Breast epithelium (tissue), 4 donors: ENCODE results near the gene INVS. TPM values are rescaled to one million over a fixed set of nuclear protein-coding genes. Genes with fewer than 3 reads are reported as not detected.

Experiments used
- DNase-seq, 2 donors: peaks; one replicate each; pipeline ENCODE4 v3.0.0-alpha.2; 2019; ENCODE audit warnings: low spot score in 2 of 2
- H3K27ac ChIP-seq, 2 donors: fragments of 200-600 bp; sonication (generic) in 1 of 2; one replicate each; pipeline ENCODE4 v1.5.1; 2016 to 2019; ENCODE audit warnings: mild to moderate bottlenecking in 1 of 2
- H3K27me3 ChIP-seq, 2 donors: fragments of 200-600 bp; sonication (generic) in 1 of 2; one replicate each; pipeline versions ENCODE4 v1.5.1 to v1.6.0; 2017 to 2019; ENCODE audit warnings: control low read depth in 1 of 2, mild to moderate bottlenecking in 1 of 2
- H3K36me3 ChIP-seq: fragments of 200-600 bp; one replicate; pipeline ENCODE4 v1.5.1; 2019
- H3K4me1 ChIP-seq, 2 donors: fragments of 200-600 bp; sonication (generic); one replicate each; pipeline ENCODE4 v1.5.1; 2016 to 2019; ENCODE audit warnings: control low read depth in 1 of 2
- H3K4me3 ChIP-seq, 3 donors: fragments of 200-600 bp; sonication (generic); 1 replicate in 2 of 3; 2 replicates in 1 of 3; pipeline ENCODE4 v1.5.1; 2016 to 2019; ENCODE audit warnings: mild to moderate bottlenecking in 3 of 3, moderate library complexity in 2 of 3
- H3K9me3 ChIP-seq, 2 donors: fragments of 200-600 bp; sonication (generic) in 1 of 2; one replicate each; pipeline ENCODE4 v1.5.1; 2016 to 2019; ENCODE audit warnings: control low read depth in 1 of 2
- CTCF ChIP-seq, 3 donors: fragments of 450-650 bp; IDR thresholded peaks; one replicate each; pipeline ENCODE4 v1.5.1; 2016 to 2017; ENCODE audit warnings: antibody characterized with exemption in 3 of 3, mild to moderate bottlenecking in 3 of 3, moderate library complexity in 3 of 3
- POLR2A ChIP-seq: fragments of 450-650 bp; IDR thresholded peaks from one replicate; pipeline ENCODE4 v1.6.1; 2016; ENCODE audit warnings: antibody characterized with exemption, mild to moderate bottlenecking, moderate library complexity
- POLR2AphosphoS5 ChIP-seq, 3 donors: sonication (generic); formaldehyde crosslinking; IDR thresholded peaks; one replicate each; pipeline ENCODE4 v1.6.1; 2017; ENCODE audit warnings: antibody characterized with exemption in 3 of 3
- intact Hi-C: fragments of 100-400 bp; cut with DNase I; formaldehyde crosslinking; loops from one replicate; pipeline ENCODE4 v1.15.1; 2023; ENCODE audit warnings: low total_unique reads
- total RNA-seq, 3 donors: library from RNA; depleted of rRNA; stranded (reverse); fragments of >200 nt; gene quantifications; one replicate each; pipeline ENCODE4 v1.1.0, GENCODE V29; 2016

INVS gene
- total RNA-seq, 3 donors from 2014 or later, result 30.7 to 36.0 (median 34.7) TPM

- intact Hi-C loops, result no loop called here
- no peak for TF ChIP-seq CTCF (IDR thresholded peaks at IDR 0.05)
- TF ChIP-seq POLR2A, result no peak
- no peak for TF ChIP-seq POLR2AphosphoS5 (IDR thresholded peaks at IDR 0.05)
- H3K27ac ChIP-seq, result no peak overlapping the region
Measured at GRCh38 chr9:100217536-100217935, 118.5 kb downstream of the INVS start.

GRCh38 chr9:100219347-100219746 lies 120.3 kb downstream of the INVS start:
- no peaks in the 10 kb centered on the region for H3K36me3 ChIP-seq
- no peaks in the 10 kb centered on the region for H3K27me3 ChIP-seq
- H3K4me1 ChIP-seq, result no peaks in the 10 kb centered on the region
- no peak overlapping the region for H3K4me3 ChIP-seq
- H3K27ac ChIP-seq, result no peak overlapping the region
- intact Hi-C loops, result no loop called here
- TF ChIP-seq POLR2A (no peak), POLR2AphosphoS5 (IDR thresholded peaks at IDR 0.05) (no peak), CTCF (IDR thresholded peaks at IDR 0.05) (no peak)
- no peak for DNase-seq
- no peaks in the 10 kb centered on the region for H3K9me3 ChIP-seq

More at GRCh38 chr9:100217536-100217935, 118.5 kb downstream of the INVS start:
- Histone ChIP-seq H3K27me3 (no peaks in the 10 kb centered on the region), H3K4me3 (no peak overlapping the region), H3K36me3 (no peaks in the 10 kb centered on the region), H3K4me1 (no peaks in the 10 kb centered on the region), H3K9me3 (no peaks in the 10 kb centered on the region)
- DNase-seq, result no peak

GRCh38 chr9:100220936-100221335 lies 121.9 kb downstream of the INVS start:
- no peak for TF ChIP-seq POLR2AphosphoS5 (IDR thresholded peaks at IDR 0.05)
- no peak for TF ChIP-seq CTCF (IDR thresholded peaks at IDR 0.05)
- no peak for TF ChIP-seq POLR2A
- intact Hi-C loops, result no loop called here
- Histone ChIP-seq H3K27ac (no peak overlapping the region), H3K4me1 (no peaks in the 10 kb centered on the region), H3K9me3 (no peaks in the 10 kb centered on the region), H3K27me3 (no peaks in the 10 kb centered on the region), H3K4me3 (no peak overlapping the region), H3K36me3 (no peaks in the 10 kb centered on the region)
- no peak for DNase-seq

- H3K27me3 ChIP-seq, result no peaks in the 10 kb centered on the region
- H3K27ac ChIP-seq, result no peak overlapping the region
- no peak overlapping the region for H3K4me3 ChIP-seq
- TF ChIP-seq CTCF (IDR thresholded peaks at IDR 0.05), result no peak
- no peak for TF ChIP-seq POLR2AphosphoS5 (IDR thresholded peaks at IDR 0.05)
- H3K9me3 ChIP-seq, result no peaks in the 10 kb centered on the region
- no peaks in the 10 kb centered on the region for H3K4me1 ChIP-seq
- intact Hi-C loops, result no loop called here
- DNase-seq, result no peak
- no peaks in the 10 kb centered on the region for H3K36me3 ChIP-seq
Measured at GRCh38 chr9:100221538-100221937, 122.5 kb downstream of the INVS start.

GRCh38 chr9:100222674-100223073 lies 123.6 kb downstream of the INVS start:
- intact Hi-C loops, result no loop called here
- no peak for DNase-seq
- H3K36me3 ChIP-seq, result no peaks in the 10 kb centered on the region
- H3K27ac ChIP-seq, result no peak overlapping the region
- no peaks in the 10 kb centered on the region for H3K4me1 ChIP-seq
- no peaks in the 10 kb centered on the region for H3K9me3 ChIP-seq
- H3K27me3 ChIP-seq, result no peaks in the 10 kb centered on the region
- TF ChIP-seq CTCF (IDR thresholded peaks at IDR 0.05) (no peak), POLR2AphosphoS5 (IDR thresholded peaks at IDR 0.05) (no peak), POLR2A (no peak)
- H3K4me3 ChIP-seq, result no peak overlapping the region
